Vagina (tissue), 2 donors: ENCODE measurements around the gene G3BP1.

Source experiments
- CTCF ChIP-seq, 3 experiments: fragments of 450-650 bp in 2 of 3; fragments of 200-600 bp in 1 of 3; sonication (generic) in 1 of 3; IDR thresholded peaks; one replicate each; pipeline ENCODE4 v1.5.1; 2017 to 2019; ENCODE audit warnings: antibody characterized with exemption in 3 of 3, mild to moderate bottlenecking in 2 of 3, moderate library complexity in 2 of 3
- POLR2A ChIP-seq, 2 donors: fragments of 450-650 bp; IDR thresholded peaks; one replicate each; pipeline ENCODE4 v1.6.1; 2017; ENCODE audit warnings: antibody characterized with exemption in 2 of 2, mild to moderate bottlenecking in 2 of 2, moderate library complexity in 2 of 2

- TF ChIP-seq CTCF (IDR thresholded peaks at IDR 0.05) (no peak), POLR2A (IDR thresholded peaks at IDR 0.05) (no peak)
These were observed 23.7 kb downstream of the G3BP1 start for GRCh38 chr5:151795426-151795825.
